GM19025 (cell line): Measurements from ENCODE around the gene PLB1.
"Not testable (repeated sequence)": the region's sequence is repeated elsewhere in the genome, so short reads cannot be mapped to it uniquely, and the experiment has no call there.

ENCODE experiments used
- ATAC-seq: cut with Tn5 transposase; IDR thresholded peaks from one replicate; pipeline ENCODE4 v1.9.1; 2021; ENCODE audit warnings: mild to moderate bottlenecking, low read depth, moderate library complexity; ENCODE audit not compliant: unreplicated experiment

The PLB1 gene

GRCh38 chr2:28656937-28657615 is 161.2 kb downstream of the PLB1 start:
- ATAC-seq = no peak

GRCh38 chr2:28658369-28658768 is 162.5 kb downstream of the PLB1 start:
- ATAC-seq = no peak

GRCh38 chr2:28659127-28659526 is 163.3 kb downstream of the PLB1 start:
- no peak for ATAC-seq

GRCh38 chr2:28661589-28662001 is 165.7 kb downstream of the PLB1 start:
- ATAC-seq = no peak

- ATAC-seq = no peak
These were observed 166.2 kb downstream of the PLB1 start for GRCh38 chr2:28662044-28662443.

GRCh38 chr2:28662468-28663181 is 166.8 kb downstream of the PLB1 start:
- no peak for ATAC-seq

GRCh38 chr2:28663359-28663758 is 167.5 kb downstream of the PLB1 start:
- no peak for ATAC-seq

GRCh38 chr2:28664120-28664842 is 168.4 kb downstream of the PLB1 start:
- no peak for ATAC-seq

GRCh38 chr2:28665041-28665704 is 169.3 kb downstream of the PLB1 start:
- ATAC-seq = no peak

- not testable (repeated sequence) for ATAC-seq
These were observed 170.0 kb downstream of the PLB1 start for GRCh38 chr2:28665811-28666377.

GRCh38 chr2:28666496-28667184 is 170.8 kb downstream of the PLB1 start:
- no peak for ATAC-seq

GRCh38 chr2:28667261-28667660 is 171.4 kb downstream of the PLB1 start:
- ATAC-seq = no peak

GRCh38 chr2:28668106-28668814 is 172.4 kb downstream of the PLB1 start:
- ATAC-seq = no peak

GRCh38 chr2:28668880-28669279 is 173.0 kb downstream of the PLB1 start:
- ATAC-seq = no peak

GRCh38 chr2:28670856-28671255 is 175.0 kb downstream of the PLB1 start:
- no peak for ATAC-seq

GRCh38 chr2:28673338-28673737 is 177.5 kb downstream of the PLB1 start:
- no peak for ATAC-seq

GRCh38 chr2:28674062-28674712 is 178.3 kb downstream of the PLB1 start:
- no peak for ATAC-seq

- ATAC-seq = no peak
These were observed 178.8 kb downstream of the PLB1 start for GRCh38 chr2:28674713-28675068.
